CD4-positive, alpha-beta T cell treated with Interferon alpha-2 for 1 hour (primary cell): ENCODE results near the gene PRLR.
"Not testable (repeated sequence)": the region's sequence is repeated elsewhere in the genome, so short reads cannot be mapped to it uniquely, and the experiment has no call there.

Source experiments
- DNase-seq, 2 donors: peaks; one replicate each; pipeline ENCODE4 v3.0.0-alpha.2; 2020 to 2022

PRLR gene

GRCh38 chr5:35194635-35195471 is 35.4 kb downstream of the PRLR start:
- DNase-seq: no peak

DNA sequence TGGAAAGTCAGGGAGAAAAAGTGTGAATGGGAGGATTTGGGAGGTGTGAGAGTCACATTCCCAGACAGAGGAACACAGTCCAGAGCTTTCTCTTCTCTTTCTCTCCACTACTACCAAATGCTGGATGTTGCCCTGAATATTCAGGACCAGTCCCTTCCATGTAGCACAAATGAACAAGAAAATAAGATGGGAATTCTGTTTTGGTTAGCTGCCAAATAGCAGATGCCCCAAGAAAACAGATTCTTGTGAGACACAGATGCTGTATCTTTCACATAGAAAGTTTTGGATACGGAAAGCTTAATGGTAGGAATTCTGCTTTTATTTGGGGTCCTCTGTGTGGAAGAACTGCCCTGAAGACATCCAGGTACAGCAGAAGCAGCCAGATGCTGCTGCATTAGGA is 37.8 kb downstream of the PRLR start:
- no peak for DNase-seq

- DNase-seq: not testable (repeated sequence)
Measured at GRCh38 chr5:35189801-35190200, 40.5 kb downstream of the PRLR start.

DNA sequence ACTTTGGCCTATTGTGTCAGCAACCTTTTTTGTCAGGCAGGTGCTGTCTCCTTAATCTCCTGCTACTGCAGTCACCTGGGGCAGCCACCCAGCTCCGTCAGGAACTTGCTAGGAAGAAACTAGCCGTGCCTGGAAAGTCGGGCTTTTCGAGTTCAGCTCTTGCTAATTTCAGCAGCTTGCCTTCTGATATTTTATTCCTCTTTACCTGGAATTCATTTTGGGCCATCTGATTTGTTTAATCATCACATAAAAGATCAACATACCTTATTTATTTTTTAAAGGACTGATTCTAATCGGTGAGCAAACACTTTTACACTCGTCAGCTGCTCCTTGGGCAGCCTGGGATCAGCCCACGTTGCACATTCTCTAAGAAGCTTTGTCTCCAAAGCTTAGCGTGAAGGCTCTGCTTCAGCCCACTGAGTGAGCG is 42.2 kb downstream of the PRLR start:
- DNase-seq: no peak

DNA sequence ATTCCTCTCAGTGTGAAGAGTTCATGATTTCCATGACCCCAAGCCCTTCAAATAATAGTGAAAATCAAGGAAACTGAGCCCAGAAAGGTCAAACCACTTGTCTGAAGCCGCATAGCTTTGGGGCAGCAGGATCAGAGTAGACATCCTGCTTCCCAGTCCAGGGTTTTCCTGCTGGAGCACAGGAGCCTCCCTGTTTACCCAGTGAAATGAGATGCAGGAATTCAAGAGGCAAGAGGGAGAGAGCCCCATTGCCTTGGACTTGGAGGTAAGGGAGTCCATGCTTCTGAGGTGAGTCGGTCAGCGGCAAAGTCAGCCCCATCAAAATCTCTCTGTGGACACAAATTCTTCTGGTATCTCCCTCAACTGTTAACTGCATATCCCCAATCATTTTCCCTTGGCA is 42.7 kb downstream of the PRLR start:
- DNase-seq: not testable (repeated sequence)

- DNase-seq: no peak
Measured at GRCh38 chr5:35186749-35187148, 43.5 kb downstream of the PRLR start.

DNA sequence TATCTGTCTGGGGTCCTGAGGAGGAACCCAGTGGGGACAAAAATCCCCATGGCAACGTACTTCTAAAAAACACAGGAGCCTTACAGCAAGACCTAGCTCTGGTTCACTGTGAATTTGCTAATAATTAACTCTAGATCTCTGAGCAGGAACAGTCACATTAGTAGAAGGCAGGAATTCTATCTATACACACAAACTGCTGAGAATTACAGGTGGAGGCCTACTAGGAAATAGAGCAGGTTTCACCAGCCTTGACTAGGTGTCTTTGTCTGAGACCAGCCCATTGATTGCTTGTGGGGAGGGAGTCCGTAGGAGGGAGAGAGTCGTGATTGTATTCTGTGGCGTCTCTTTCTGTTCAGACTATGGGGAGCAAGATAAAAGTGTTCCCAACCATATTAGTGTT is 44.8 kb downstream of the PRLR start:
- DNase-seq: no peak

- no peak for DNase-seq
Measured at GRCh38 chr5:35183556-35183955, 46.7 kb downstream of the PRLR start.

- peak; percentile 5 for DNase-seq
Measured at GRCh38 chr5:35182910-35183535, 47.3 kb downstream of the PRLR start.

DNA sequence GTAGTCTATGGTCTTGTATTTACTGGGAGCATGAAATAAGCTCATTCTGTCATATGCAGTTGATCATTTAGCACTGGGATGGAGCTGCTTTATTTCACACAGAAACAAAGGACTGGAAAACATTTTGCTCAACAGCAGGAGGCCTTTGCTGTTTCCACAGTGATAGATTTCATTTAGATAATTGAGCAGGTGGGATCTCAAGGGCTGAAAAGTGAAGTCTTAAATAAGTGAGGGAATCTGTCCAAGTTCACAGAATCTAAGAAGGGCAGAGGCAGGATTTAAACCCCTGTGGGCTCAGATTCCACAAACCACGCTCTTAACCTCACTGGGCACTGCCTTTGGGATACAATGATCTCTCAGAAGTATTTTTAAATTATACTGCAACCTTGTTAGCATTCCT is 47.8 kb downstream of the PRLR start:
- DNase-seq: no peak

GRCh38 chr5:35180046-35180445 is 50.2 kb downstream of the PRLR start:
- no peak for DNase-seq

DNA sequence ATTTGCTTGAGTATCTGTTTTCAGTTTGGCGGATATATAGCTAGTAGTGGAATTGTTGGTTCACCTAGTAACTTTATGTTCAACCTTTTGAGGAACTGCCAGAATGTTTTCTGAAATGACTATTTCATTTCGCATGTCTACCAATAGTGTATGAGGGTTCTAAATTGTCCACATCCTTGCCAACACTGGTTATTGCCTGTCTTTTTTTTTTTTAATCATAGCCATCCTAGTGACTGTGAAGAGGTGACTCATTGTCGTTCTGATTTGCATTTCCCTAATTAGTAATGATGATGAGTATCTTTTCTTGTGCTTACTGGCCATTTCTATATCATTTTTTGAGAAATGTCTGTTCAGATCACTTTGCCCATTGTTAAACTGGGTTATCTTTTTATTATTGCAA is 52.5 kb downstream of the PRLR start:
- DNase-seq: no peak

DNA sequence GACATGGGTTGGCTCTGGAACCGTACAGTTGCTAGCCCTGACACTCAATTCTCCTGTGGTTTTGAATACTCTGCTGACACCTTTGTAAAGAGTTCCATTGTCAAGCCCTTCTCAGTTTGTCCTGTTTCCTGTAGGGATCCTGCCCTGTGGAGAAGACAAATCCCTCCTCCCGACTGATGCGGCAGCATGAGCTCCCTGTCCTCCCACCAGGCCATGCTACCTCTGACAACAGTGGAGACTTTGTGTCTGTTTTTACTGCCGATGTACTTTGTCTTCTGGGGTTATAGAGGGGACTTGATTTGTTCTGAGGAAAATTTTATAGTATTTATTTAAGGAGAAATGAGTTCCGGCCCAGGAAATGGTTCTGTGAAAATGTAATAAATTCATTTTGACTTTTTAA is 57.8 kb downstream of the PRLR start:
- DNase-seq: no peak

GRCh38 chr5:35171991-35172390 is 58.3 kb downstream of the PRLR start:
- DNase-seq: no peak

- no peak for DNase-seq
Measured at GRCh38 chr5:35171078-35171477, 59.2 kb downstream of the PRLR start.

DNA sequence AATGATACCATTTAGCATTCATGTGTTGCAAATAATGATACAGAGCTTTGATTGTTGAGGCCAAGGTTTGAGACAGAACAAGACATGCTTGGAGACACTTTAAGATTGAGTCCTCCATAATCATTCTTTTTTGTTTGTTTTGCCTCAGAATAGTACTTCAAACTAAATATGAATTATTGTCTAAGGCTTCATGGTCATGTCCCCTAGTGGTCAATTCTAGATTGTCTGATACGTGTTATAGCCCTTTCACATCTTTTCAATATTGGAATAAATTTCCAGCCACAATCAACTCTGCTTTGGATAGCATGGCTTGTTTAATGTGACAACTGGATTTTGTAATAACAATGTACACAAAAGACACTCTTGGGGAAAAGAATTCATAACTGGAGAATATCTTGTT is 64.2 kb downstream of the PRLR start:
- DNase-seq: no peak

DNA sequence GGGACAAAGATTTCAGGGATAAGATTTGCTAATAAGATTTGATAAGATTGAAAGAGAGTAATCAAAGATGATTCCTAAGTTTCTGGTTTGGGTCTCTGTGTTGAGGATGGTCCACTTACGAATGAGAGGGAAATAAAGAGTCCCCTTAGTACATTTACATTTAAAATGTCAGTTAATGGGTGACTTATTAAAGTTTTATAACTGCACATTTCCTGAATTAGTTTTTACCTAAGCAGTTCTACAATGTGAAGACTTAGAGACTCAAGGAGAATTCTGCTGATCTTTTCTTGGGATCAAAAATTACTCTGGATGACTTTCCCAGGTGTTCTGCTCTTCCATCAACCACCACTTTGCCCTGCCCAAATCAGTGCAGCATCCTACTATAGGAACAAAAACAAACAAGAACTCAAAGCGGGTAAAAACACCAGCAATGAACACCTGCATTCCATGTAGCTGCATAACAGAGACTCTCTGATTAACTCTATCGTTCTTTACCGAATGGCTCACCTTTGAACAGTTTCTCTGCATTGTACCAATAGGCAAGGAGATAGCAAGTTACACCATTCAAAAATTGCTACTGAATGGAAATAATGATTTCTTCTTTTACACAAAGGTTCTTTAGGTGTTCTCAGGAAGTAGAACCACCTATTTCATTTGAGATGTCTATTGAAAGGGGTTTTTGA is 65.3 kb downstream of the PRLR start:
- DNase-seq: no peak

- DNase-seq: no peak
Measured at GRCh38 chr5:35163710-35164033, 66.6 kb downstream of the PRLR start.

GRCh38 chr5:35162848-35163709 is 67.2 kb downstream of the PRLR start:
- no peak for DNase-seq

- no peak for DNase-seq
Measured at GRCh38 chr5:35161652-35162273, 68.5 kb downstream of the PRLR start.

DNA sequence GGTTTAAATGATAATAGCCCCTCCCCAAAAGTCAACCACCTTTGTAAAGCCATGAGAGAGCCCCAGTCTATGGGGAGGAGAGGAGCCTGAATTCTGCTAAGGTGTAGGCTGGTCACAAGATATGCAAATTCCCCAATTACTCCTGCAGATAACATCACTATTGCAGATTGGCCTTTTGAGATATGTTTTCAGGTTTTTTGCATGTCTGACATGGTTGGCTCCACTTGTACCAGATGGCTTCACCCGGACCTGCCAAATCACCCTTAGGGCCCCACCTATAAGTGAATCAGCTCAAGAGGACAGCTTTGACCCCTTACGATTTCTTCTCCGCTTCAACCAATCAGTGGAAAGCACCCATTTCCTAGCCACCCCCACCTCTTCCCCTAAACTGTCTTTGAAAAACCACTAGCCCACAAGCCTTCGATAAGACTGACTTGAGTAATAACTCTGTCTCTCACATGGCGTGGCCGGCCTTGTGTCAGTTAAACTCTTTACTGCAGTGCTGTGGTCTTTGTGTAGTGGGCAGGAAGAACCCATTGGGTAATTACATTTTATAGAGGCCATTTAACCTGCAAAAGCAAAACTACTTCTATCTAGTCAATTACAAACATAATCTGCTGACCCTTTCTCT is 69.7 kb downstream of the PRLR start:
- DNase-seq: no peak

GRCh38 chr5:35159370-35159742 is 70.9 kb downstream of the PRLR start:
- no peak for DNase-seq
